ENCODE results near the gene CADM1. TPM values are rescaled to one million over a fixed set of nuclear protein-coding genes. Genes with fewer than 3 reads are reported as not detected.

CADM1 gene
- polyA plus RNA-seq, 1 donor (not counting 4 experiments of a cell fraction or from before 2014, with no cell fraction given), result 9.5 TPM

- Histone ChIP-seq H3K79me2 (ENCODE audit: control insufficient read depth, insufficient read depth, low read length) (no peaks in the 10 kb centered on the region), H3K27ac (ENCODE audit: control insufficient read depth, insufficient read depth, low read length) (no peak overlapping the region), H3K27me3 (ENCODE audit: control insufficient read depth, extremely low read depth, insufficient read depth, low read length) (no peaks in the 10 kb centered on the region), H3K4me1 (ENCODE audit: control insufficient read depth, extremely low read depth, insufficient read depth, low read length) (peaks cover 3% of the 10 kb centered on the region), H3K36me3 (ENCODE audit: control insufficient read depth in 2 of 2, extremely low read depth in 1 of 2, insufficient read depth in 2 of 2, low read length in 2 of 2) (no peaks in the 10 kb centered on the region), H3K4me2 (ENCODE audit: control insufficient read depth, extremely low read depth, insufficient read depth, low read depth, low read length) (no peak overlapping the region), H3K9me3 (ENCODE audit: control insufficient read depth, low read depth, low read length) (no peaks in the 10 kb centered on the region), H3K9me1 (ENCODE audit: control insufficient read depth, extremely low read depth, insufficient read depth, low read length) (no peaks in the 10 kb centered on the region), H2AFZ (ENCODE audit: control insufficient read depth, low read length) (no peak overlapping the region), H3K4me3 (ENCODE audit: control insufficient read depth in 2 of 3, extremely low read depth in 1 of 3, insufficient read depth in 2 of 3, low read depth in 1 of 3, low read length in 3 of 3) (no peak overlapping the region), H3K9ac (ENCODE audit: control insufficient read depth, extremely low read depth, insufficient read depth, low read length) (no peak overlapping the region), H4K20me1 (ENCODE audit: control insufficient read depth, extremely low read depth, insufficient read depth, low read length) (no peaks in the 10 kb centered on the region)
- no peak for DNase-seq (ENCODE audit: low read depth, low spot score)
- dilution Hi-C loops (cut with MboI; ENCODE audit: extremely low pct_ligation_motif_present, low sequenced_read_pairs), result no loop called here
- no peak for FAIRE-seq
- TF ChIP-seq CTCF (optimal IDR thresholded peaks at IDR 0.05 in 1 of 3, IDR thresholded peaks at IDR 0.05 in 1 of 3, conservative IDR thresholded peaks at IDR 0.05 in 1 of 3; ENCODE audit: extremely low read depth in 1 of 3, insufficient read depth in 2 of 3, low read length in 3 of 3) (no peak), EZH2 (IDR thresholded peaks at IDR 0.05; ENCODE audit: low read length) (no peak)
Observed at GRCh38 chr11:115267871-115268270, 236.3 kb downstream of the CADM1 start.

GRCh38 chr11:115267238-115267781, 236.9 kb downstream of the CADM1 start:
- Histone ChIP-seq H3K36me3 (ENCODE audit: control insufficient read depth in 2 of 2, extremely low read depth in 1 of 2, insufficient read depth in 2 of 2, low read length in 2 of 2) (no peaks in the 10 kb centered on the region), H3K9me1 (ENCODE audit: control insufficient read depth, extremely low read depth, insufficient read depth, low read length) (no peaks in the 10 kb centered on the region), H3K4me3 (ENCODE audit: control insufficient read depth in 2 of 3, extremely low read depth in 1 of 3, insufficient read depth in 2 of 3, low read depth in 1 of 3, low read length in 3 of 3) (no peak overlapping the region), H3K79me2 (ENCODE audit: control insufficient read depth, insufficient read depth, low read length) (no peaks in the 10 kb centered on the region), H2AFZ (ENCODE audit: control insufficient read depth, low read length) (no peak overlapping the region), H4K20me1 (ENCODE audit: control insufficient read depth, extremely low read depth, insufficient read depth, low read length) (no peaks in the 10 kb centered on the region), H3K4me1 (ENCODE audit: control insufficient read depth, extremely low read depth, insufficient read depth, low read length) (peaks cover 3% of the 10 kb centered on the region), H3K9me3 (ENCODE audit: control insufficient read depth, low read depth, low read length) (no peaks in the 10 kb centered on the region), H3K27me3 (ENCODE audit: control insufficient read depth, extremely low read depth, insufficient read depth, low read length) (no peaks in the 10 kb centered on the region), H3K27ac (ENCODE audit: control insufficient read depth, insufficient read depth, low read length) (no peak overlapping the region), H3K9ac (ENCODE audit: control insufficient read depth, extremely low read depth, insufficient read depth, low read length) (no peak overlapping the region), H3K4me2 (ENCODE audit: control insufficient read depth, extremely low read depth, insufficient read depth, low read depth, low read length) (peak overlapping the region; percentile 22)
- TF ChIP-seq EZH2 (IDR thresholded peaks at IDR 0.05; ENCODE audit: low read length) (no peak), CTCF (optimal IDR thresholded peaks at IDR 0.05 in 1 of 3, IDR thresholded peaks at IDR 0.05 in 1 of 3, conservative IDR thresholded peaks at IDR 0.05 in 1 of 3; ENCODE audit: extremely low read depth in 1 of 3, insufficient read depth in 2 of 3, low read length in 3 of 3) (no peak)
- DNase-seq (ENCODE audit: low read depth, low spot score) (no peak), FAIRE-seq (no peak)
- dilution Hi-C loops (cut with MboI; ENCODE audit: extremely low pct_ligation_motif_present, low sequenced_read_pairs), result no loop called here

All from keratinocyte (primary cell).